AG20443 (cell line): Measurements from ENCODE around the gene GDF11.

ENCODE experiments used
- DNase-seq: peaks from one replicate; pipeline ENCODE4 v3.0.0; 2012; ENCODE audit warnings: low spot score, mixed read lengths

GDF11 gene

GRCh38 chr12:55723516-55724225 is 19.3 kb upstream of the GDF11 start:
- no peak for DNase-seq

- no peak for DNase-seq
These were observed 18.5 kb upstream of the GDF11 start for GRCh38 chr12:55724226-55724939.

- no peak for DNase-seq
These were observed 18.0 kb upstream of the GDF11 start for GRCh38 chr12:55724940-55725309.

- no peak for DNase-seq
These were observed 17.4 kb upstream of the GDF11 start for GRCh38 chr12:55725556-55725955.

- no peak for DNase-seq
These were observed 16.0 kb upstream of the GDF11 start for GRCh38 chr12:55726971-55727370.

- DNase-seq, result no peak
These were observed 15.2 kb upstream of the GDF11 start for GRCh38 chr12:55727643-55728185.

- DNase-seq, result peak; percentile 66
These were observed 14.6 kb upstream of the GDF11 start for GRCh38 chr12:55728186-55728938.

GRCh38 chr12:55728939-55729818 is 13.7 kb upstream of the GDF11 start, which contains the start of gene CD63:
Gene CD63, minus strand, starts transcription at chr12:55729009. Its CDS starts 668 bp downstream, at chr12:55728341.
- DNase-seq, result peak; percentile 96

- peak; percentile 55 for DNase-seq
These were observed 12.8 kb upstream of the GDF11 start for GRCh38 chr12:55729819-55730818.

GRCh38 chr12:55732288-55732687 is 10.6 kb upstream of the GDF11 start:
- DNase-seq, result no peak

GRCh38 chr12:55733021-55733555 is 9.8 kb upstream of the GDF11 start:
- DNase-seq, result no peak

- DNase-seq, result no peak
These were observed 9.1 kb upstream of the GDF11 start for GRCh38 chr12:55733858-55734257.

GRCh38 chr12:55734595-55734994 is 8.3 kb upstream of the GDF11 start:
- DNase-seq, result no peak

GRCh38 chr12:55736076-55736475 is 6.8 kb upstream of the GDF11 start:
- no peak for DNase-seq

- peak; percentile 72 for DNase-seq
These were observed 5.9 kb upstream of the GDF11 start for GRCh38 chr12:55736780-55737580.

- no peak for DNase-seq
These were observed 5.3 kb upstream of the GDF11 start for GRCh38 chr12:55737581-55738122.

GRCh38 chr12:55738123-55739024 is 4.5 kb upstream of the GDF11 start:
- peak; percentile 78 for DNase-seq

- DNase-seq, result no peak
These were observed 3.9 kb upstream of the GDF11 start for GRCh38 chr12:55739025-55739378.
